Common myeloid progenitor, CD34-positive (primary cell): ENCODE results near the gene IGLL5.

Source experiments
- CTCF ChIA-PET: fragments of 350-600 bp; sonication (Branson Sonifier 250); formaldehyde crosslinking; loops from one replicate; lab custom pipeline; 2021; ENCODE audit warnings: antibody characterized with exemption; lab: Charles Lee
- POLR2A ChIA-PET: fragments of 350-600 bp; sonication (Branson Sonifier 250); formaldehyde crosslinking; loops from one replicate; lab custom pipeline; 2021; ENCODE audit warnings: antibody characterized with exemption; lab: Charles Lee
- DNase-seq, 3 donors: peaks; one replicate each; pipeline versions ENCODE4 v3.0.0 to v3.0.0-alpha.2; 2013
- H3K27ac ChIP-seq, 2 experiments: 1 replicate in 1 of 2; 2 replicates in 1 of 2; pipeline ENCODE4 v1.7.0; 2013; ENCODE audit warnings: inconsistent platforms in 2 of 2, low read length in 2 of 2, mild to moderate bottlenecking in 2 of 2, low read depth in 1 of 2, moderate library complexity in 1 of 2; ENCODE audit not compliant: severe bottlenecking in 2 of 2, insufficient read depth in 1 of 2, poor library complexity in 1 of 2
- H3K27me3 ChIP-seq, 5 experiments: replicated peaks in 2 of 5; 1 replicate in 3 of 5; 2 replicates in 2 of 5; pipeline versions ENCODE4 v1.6.1 to v1.7.0; 2013; ENCODE audit warnings: low read length in 4 of 5, mild to moderate bottlenecking in 2 of 5, moderate library complexity in 2 of 5, inconsistent platforms in 1 of 5; ENCODE audit not compliant: insufficient read depth in 5 of 5, control insufficient read depth in 4 of 5
- H3K36me3 ChIP-seq, 4 experiments: 1 replicate in 2 of 4; 2 replicates in 2 of 4; pipeline versions ENCODE4 v1.6.1 to v1.7.0; 2013; ENCODE audit warnings: low read length in 3 of 4, control low read depth in 1 of 4, mild to moderate bottlenecking in 1 of 4; ENCODE audit not compliant: control insufficient read depth in 4 of 4, insufficient read depth in 4 of 4
- H3K4me1 ChIP-seq, 4 experiments: 1 replicate in 3 of 4; 2 replicates in 1 of 4; pipeline versions ENCODE4 v1.6.1 to v1.7.1; 2013; ENCODE audit warnings: low read length in 3 of 4, mild to moderate bottlenecking in 3 of 4, control low read depth in 1 of 4, inconsistent platforms in 1 of 4, moderate library complexity in 1 of 4; ENCODE audit not compliant: control insufficient read depth in 4 of 4, insufficient read depth in 4 of 4; ENCODE audit errors: control extremely low read depth in 1 of 4
- H3K4me3 ChIP-seq, 7 experiments: 1 replicate in 4 of 7; 2 replicates in 3 of 7; pipeline versions ENCODE4 v1.5.1 to v1.7.0; 2013; ENCODE audit warnings: mild to moderate bottlenecking in 7 of 7, low read length in 6 of 7, moderate library complexity in 6 of 7, inconsistent platforms in 2 of 7, low read depth in 2 of 7, control low read depth in 1 of 7; ENCODE audit not compliant: insufficient read depth in 4 of 7, control insufficient read depth in 1 of 7; ENCODE audit errors: extremely low read depth in 1 of 7
- H3K9me3 ChIP-seq, 5 experiments: 1 replicate in 4 of 5; 2 replicates in 1 of 5; pipeline versions ENCODE4 v1.6.1 to v1.7.1; 2013; ENCODE audit warnings: low read length in 4 of 5, mild to moderate bottlenecking in 2 of 5, inconsistent platforms in 1 of 5, low read depth in 1 of 5, moderate library complexity in 1 of 5; ENCODE audit not compliant: control insufficient read depth in 4 of 5, insufficient read depth in 2 of 5; ENCODE audit errors: control extremely low read depth in 1 of 5
- WGBS: methylation state at CpG from one replicate; pipeline ENCODE4 v1.1.5; 2013; ENCODE audit not compliant: insufficient coverage; 5-methylcytosine and 5-hydroxymethylcytosine counted together

IGLL5 gene

DNA sequence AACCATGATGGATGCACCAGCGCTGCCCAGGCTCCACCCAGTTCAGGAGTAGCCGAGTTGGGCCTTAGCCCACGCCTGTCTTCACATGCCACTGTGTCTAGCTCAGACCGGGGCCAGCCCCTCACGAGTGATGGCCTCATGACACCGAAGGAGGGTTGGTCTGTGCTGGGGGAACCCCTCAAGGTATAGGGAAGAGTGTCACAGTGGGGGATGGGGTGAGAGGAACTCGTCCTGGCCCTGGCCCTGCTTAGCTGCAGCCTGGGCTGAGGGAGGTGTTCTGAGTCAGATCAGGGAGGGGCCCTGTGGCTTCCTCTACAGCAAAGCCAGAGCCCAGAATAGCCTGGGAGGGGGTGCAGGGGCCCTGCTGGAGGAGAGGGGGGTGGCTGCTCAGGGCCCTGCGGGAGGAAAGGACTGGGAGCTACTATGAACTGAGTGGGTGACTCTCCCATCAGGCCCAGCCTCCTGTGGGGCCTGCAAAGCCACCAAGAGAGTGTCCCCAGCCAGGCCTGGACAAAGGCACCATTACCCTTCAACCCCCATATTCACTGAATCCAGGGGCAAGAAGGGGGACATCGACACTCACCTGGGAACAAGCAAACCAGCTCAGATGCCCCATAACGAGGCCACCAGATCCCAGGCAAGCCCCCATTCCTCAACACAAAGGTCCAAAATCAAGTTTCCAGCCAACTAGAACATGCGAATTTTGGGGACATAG lies 41.2 kb downstream of the IGLL5 start:
- peak overlapping the region in 1 of 2 experiments; percentile 39 for H3K27ac ChIP-seq
- POLR2A ChIA-PET, result no interaction called here

DNA sequence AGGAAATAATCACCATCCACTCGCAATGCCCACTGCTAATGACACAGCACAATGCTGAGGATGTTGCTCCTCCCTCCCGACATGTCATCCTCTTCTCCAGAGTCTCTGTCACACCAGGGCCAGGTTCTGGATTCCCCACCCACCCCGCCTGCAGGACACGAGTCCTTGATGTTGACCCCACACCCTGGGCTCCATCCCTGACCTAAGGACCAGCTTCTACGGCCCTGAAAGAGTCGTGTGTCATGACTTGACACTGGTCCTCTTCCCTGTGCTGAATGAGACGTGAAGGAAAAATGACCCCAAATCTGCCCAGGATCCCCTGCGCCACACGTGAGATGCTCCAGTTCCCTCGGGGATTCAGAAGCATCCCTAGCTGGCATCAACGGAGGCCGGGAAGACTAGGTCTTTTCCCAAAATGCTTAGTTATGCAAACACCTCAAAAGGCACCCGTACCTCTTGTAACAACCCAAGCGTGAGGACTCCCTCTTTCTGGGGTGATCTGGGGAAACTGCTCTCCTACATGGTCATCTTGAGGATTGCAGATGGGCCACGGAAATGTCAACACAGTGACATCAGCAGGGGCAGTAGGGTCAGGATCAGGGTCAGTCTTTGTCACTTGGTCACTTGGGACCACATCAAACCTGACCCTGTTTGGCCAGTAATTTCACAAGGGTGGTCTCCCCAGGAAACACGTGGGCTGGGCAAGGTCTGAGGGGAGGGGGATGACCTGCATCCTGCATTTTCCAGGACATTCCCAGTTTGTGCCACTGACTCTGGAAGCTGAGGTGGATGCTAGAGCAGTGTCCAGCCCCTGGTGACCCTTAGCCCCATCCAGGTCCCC lies 42.0 kb downstream of the IGLL5 start:
- Histone ChIP-seq H3K36me3 (no peaks in the 10 kb centered on the region), H3K9me3 (no peaks in the 10 kb centered on the region), H3K27me3 (no peaks in the 10 kb centered on the region), H3K4me3 (peak overlapping the region in 2 of 7 experiments; percentile 42 to 53), H3K4me1 (peaks cover 5 to 66% (median 31%) of the 10 kb centered on the region in 4 experiments), H3K27ac (peak overlapping the region in 1 of 2 experiments; percentile 39)
- POLR2A ChIA-PET, result no interaction called here
- DNase-seq, result peak in 2 of 3 donors; percentile 20 to 33
- WGBS, result 89% methylated on average over 16 of the region's 16 CpGs
- CTCF ChIA-PET, result interaction anchor here (0.8 to 4.0 kb wide), 10 partner anchors 12 to 141 kb away, joined by 3 to 28 read pairs (median 4); no protein-coding TSS in a partner anchor

More for the DNA sequence above, 41.2 kb downstream of the IGLL5 start:
- H3K27me3 ChIP-seq, result no peaks in the 10 kb centered on the region
- H3K9me3 ChIP-seq, result no peaks in the 10 kb centered on the region
- peak; percentile 86 to 98 (median 98) for DNase-seq
- CTCF ChIA-PET, result interaction anchor here (0.8 to 1.7 kb wide), 5 partner anchors 13 to 141 kb away, joined by 3 to 7 read pairs (median 4); no protein-coding TSS in a partner anchor
- H3K36me3 ChIP-seq, result no peaks in the 10 kb centered on the region
- 10% methylated on average over 9 of the region's 11 CpGs for WGBS
- H3K4me3 ChIP-seq, result peak overlapping the region in 2 of 7 experiments; percentile 42 to 53
- peaks cover 5 to 66% (median 31%) of the 10 kb centered on the region in 4 experiments for H3K4me1 ChIP-seq

DNA sequence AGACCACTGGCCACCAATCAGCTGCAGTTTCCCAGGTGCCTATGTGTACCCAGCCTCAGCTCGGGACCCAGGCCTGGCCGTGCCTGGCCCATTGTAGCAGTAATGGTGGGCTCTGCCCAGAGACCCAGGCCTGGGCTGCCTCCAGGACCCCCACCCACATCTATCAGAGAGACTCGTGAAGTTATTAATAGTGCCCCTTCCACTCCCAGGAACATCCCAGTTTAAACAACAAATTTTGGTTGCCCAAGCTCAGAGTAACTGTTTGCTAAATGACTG lies 42.5 kb downstream of the IGLL5 start:
- no peaks in the 10 kb centered on the region for H3K27me3 ChIP-seq
- ChIA-PET POLR2A (no interaction called here), CTCF (interaction anchor here (1.2 to 4.0 kb wide), 6 partner anchors 11 to 140 kb away, joined by 3 to 28 read pairs (median 4); no protein-coding TSS in a partner anchor)
- H3K27ac ChIP-seq, result no peak overlapping the region
- no peaks in the 10 kb centered on the region for H3K9me3 ChIP-seq
- H3K4me3 ChIP-seq, result no peak overlapping the region
- H3K36me3 ChIP-seq, result no peaks in the 10 kb centered on the region
- WGBS, result 100% methylated on average over 2 of the region's 3 CpGs
- DNase-seq, result no peak
- peaks cover 5 to 70% (median 31%) of the 10 kb centered on the region in 4 experiments for H3K4me1 ChIP-seq

DNA sequence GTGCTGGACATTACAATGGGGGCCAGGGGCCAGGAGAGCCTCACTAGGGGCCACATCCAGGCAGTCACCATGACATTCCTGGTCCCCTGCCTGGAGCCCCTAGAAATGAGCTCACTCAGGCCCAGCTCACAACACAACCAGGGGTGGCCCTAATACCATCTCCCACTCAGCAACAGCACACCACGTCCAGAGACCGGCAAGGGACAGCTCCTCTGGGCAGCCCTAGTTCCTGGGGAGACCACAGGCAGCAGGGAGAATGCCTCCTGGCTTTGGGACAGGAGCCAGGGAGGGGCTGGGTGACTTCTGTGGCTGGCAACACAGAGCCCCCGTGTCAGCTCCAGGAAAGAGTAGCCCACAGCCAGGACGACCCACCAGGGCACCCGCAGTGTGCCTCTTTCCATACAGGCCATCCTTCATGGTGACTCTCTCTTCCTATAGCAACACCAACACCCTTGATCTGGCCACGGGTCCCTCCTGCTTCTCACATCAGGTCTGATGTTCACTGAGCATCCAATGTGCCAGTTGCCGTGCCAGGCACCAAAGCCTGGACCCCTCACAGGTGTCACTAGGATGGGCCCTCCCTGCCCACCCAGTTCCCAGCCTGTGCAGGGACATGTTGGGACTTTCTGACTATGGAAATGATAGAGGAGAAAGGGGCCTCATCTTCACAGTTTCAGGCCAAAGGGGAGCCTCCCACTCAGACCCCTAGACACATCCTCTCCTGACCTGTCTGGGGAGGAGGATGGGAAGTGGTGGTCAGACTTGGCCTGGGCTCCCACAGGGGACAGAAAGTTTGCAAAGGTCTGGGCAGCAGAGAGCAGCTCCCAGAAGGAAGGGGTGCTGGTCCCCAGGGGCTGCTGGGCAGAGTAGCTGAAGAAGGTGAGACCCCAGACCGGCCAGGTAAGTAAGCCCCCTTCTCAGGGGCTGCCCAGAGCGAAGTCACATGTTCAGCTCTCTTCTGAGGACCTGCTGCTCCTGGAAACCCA lies 43.2 kb downstream of the IGLL5 start:
- DNase-seq, result no peak
- 85% methylated on average over 6 of the region's 9 CpGs for WGBS
- ChIA-PET CTCF (interaction anchor here (0.7 to 4.0 kb wide), 10 partner anchors 11 to 371 kb away, joined by 3 to 28 read pairs (median 3); no protein-coding TSS in a partner anchor), POLR2A (no interaction called here)
- Histone ChIP-seq H3K27ac (no peak overlapping the region), H3K27me3 (no peaks in the 10 kb centered on the region), H3K9me3 (no peaks in the 10 kb centered on the region), H3K4me3 (no peak overlapping the region), H3K4me1 (peaks cover 5 to 77% (median 32%) of the 10 kb centered on the region in 4 experiments), H3K36me3 (no peaks in the 10 kb centered on the region)

DNA sequence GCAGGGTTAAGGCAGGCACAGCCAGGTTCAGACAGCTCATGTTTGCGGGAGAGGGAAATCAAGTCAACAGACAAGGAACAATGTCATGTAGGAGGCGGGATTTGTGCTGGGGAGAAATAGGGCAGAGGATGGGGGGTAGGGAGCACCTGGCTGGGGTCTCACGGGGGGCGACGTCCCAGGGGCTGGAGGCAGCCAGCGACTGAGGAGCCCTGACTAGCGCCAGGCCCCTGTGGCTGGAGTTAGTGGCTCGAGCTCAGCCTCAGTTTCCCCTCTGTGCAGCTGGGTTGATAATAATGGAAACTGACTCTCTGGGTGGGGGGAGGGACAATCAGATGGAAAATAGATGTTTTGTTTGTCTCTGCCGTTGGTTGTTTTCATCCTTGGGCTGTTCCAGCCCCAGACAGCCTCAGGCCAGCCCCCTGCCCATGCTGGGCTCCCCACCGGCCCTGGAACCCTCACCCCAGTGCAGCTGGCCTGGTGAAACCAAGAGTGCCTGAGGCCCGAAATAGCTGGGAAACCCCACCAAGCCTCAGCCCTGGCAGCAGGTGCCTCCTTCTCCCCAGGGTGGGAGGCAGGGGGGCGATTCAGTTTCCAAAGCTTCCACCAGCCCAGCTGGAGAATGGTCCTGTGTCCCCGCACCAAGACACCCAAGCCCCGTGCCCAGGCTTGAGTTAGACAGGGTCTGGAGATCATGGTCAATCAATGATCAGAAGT lies 44.1 kb downstream of the IGLL5 start:
- H3K9me3 ChIP-seq, result no peaks in the 10 kb centered on the region
- H3K4me1 ChIP-seq, result peaks cover 5 to 73% (median 29%) of the 10 kb centered on the region in 4 experiments
- ChIA-PET POLR2A (no interaction called here), CTCF (interaction anchor here (0.7 to 4.0 kb wide), 10 partner anchors 10 to 372 kb away, joined by 3 to 28 read pairs (median 3); no protein-coding TSS in a partner anchor)
- no peaks in the 10 kb centered on the region for H3K36me3 ChIP-seq
- no peak overlapping the region for H3K27ac ChIP-seq
- DNase-seq, result no peak
- H3K4me3 ChIP-seq, result no peak overlapping the region
- H3K27me3 ChIP-seq, result no peaks in the 10 kb centered on the region
- 90% methylated on average over 12 of the region's 14 CpGs for WGBS

DNA sequence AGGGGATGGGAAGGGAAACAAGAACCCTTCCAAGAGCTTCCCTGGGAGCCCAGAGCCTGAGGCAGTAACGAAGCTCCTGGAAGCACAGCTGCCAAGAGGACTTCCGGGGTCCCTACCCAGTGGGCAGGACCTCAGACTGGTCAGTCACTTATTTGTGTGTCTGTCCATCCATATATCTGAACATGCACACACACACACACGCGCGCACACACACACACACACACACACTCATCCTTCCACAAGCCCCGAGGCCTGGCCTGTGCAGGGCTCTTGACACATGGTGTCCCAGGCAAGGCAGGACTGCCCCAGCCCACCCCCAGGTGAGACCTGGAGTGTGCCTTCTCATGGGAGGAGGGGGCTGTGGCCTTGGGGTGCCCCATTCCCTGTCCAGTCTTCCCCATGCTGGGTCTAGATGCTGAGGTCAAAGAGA lies 44.9 kb downstream of the IGLL5 start:
- ChIA-PET POLR2A (no interaction called here), CTCF (interaction anchor here (0.8 to 4.0 kb wide), 8 partner anchors 9 to 84 kb away, joined by 3 to 28 read pairs (median 4); no protein-coding TSS in a partner anchor)
- Histone ChIP-seq H3K4me1 (peaks cover 5 to 67% (median 27%) of the 10 kb centered on the region in 4 experiments), H3K36me3 (no peaks in the 10 kb centered on the region), H3K9me3 (no peaks in the 10 kb centered on the region), H3K27ac (no peak overlapping the region), H3K4me3 (no peak overlapping the region), H3K27me3 (no peaks in the 10 kb centered on the region)
- DNase-seq, result no peak
- 83% methylated on average over 2 of the region's 6 CpGs for WGBS
